OCI-LY1 (cell line): ENCODE measurements around the gene USP36.

Experiments used
- H2AFZ ChIP-seq: fragments of 200-600 bp; sonication (generic), shearing (Covaris generic); 2 replicates; pipeline ENCODE4 v1.6.0; 2014; ENCODE audit warnings: antibody characterized with exemption, mild to moderate bottlenecking, low read length
- H3F3A ChIP-seq: fragments of 200-600 bp; sonication (generic), shearing (Covaris generic); 2 replicates; pipeline ENCODE4 v1.6.0; 2014; ENCODE audit warnings: mild to moderate bottlenecking, antibody characterized with exemption, low read length, moderate library complexity; ENCODE audit not compliant: insufficient read depth
- H3K27ac ChIP-seq: fragments of 200-600 bp; sonication (generic); 2 replicates; pipeline ENCODE4 v1.5.1; 2014; ENCODE audit warnings: low read length, mixed run types, mild to moderate bottlenecking, low read depth; ENCODE audit not compliant: poor library complexity, severe bottlenecking
- H3K27me3 ChIP-seq: fragments of 200-600 bp; sonication (generic); 2 replicates; pipeline ENCODE4 v1.6.0; 2014; ENCODE audit warnings: antibody characterized with exemption, mild to moderate bottlenecking, low read length, moderate library complexity; ENCODE audit not compliant: insufficient read depth
- H3K36me3 ChIP-seq: fragments of 200-600 bp; sonication (generic); 2 replicates; pipeline ENCODE4 v1.6.1; 2014; ENCODE audit warnings: mild to moderate bottlenecking, antibody characterized with exemption, low read length, moderate library complexity, mixed read lengths; ENCODE audit not compliant: insufficient read depth
- H3K4me1 ChIP-seq: fragments of 200-600 bp; sonication (generic); 2 replicates; pipeline ENCODE4 v1.5.1; 2014; ENCODE audit warnings: mild to moderate bottlenecking, low read length, moderate library complexity; ENCODE audit not compliant: insufficient read depth, severe bottlenecking
- H3K4me2 ChIP-seq: fragments of 200-600 bp; sonication (generic), shearing (Covaris generic); 2 replicates; pipeline ENCODE4 v1.6.1; 2014; ENCODE audit warnings: low read length
- H3K4me3 ChIP-seq: fragments of 200-600 bp; sonication (generic); 2 replicates; pipeline ENCODE4 v1.5.1; 2014; ENCODE audit warnings: low read length, low read depth, mild to moderate bottlenecking, mixed read lengths; ENCODE audit not compliant: poor library complexity, severe bottlenecking
- H3K79me2 ChIP-seq: fragments of 200-600 bp; shearing (Covaris generic); 2 replicates; pipeline ENCODE4 v1.6.1; 2016; ENCODE audit warnings: mixed run types, low read length, mixed read lengths; ENCODE audit not compliant: insufficient read depth
- H3K9ac ChIP-seq: fragments of 200-600 bp; sonication (generic), shearing (Covaris generic); 2 replicates; pipeline ENCODE4 v1.6.1; 2014; ENCODE audit warnings: mild to moderate bottlenecking, low read length, mixed read lengths
- H3K9me2 ChIP-seq: fragments of 200-600 bp; sonication (generic), shearing (Covaris generic); 2 replicates; pipeline ENCODE4 v1.6.1; 2014; ENCODE audit warnings: low read depth, mild to moderate bottlenecking, low read length, mixed read lengths
- H3K9me3 ChIP-seq: fragments of 200-600 bp; shearing (Covaris generic); 2 replicates; pipeline ENCODE4 v1.6.1; 2014; ENCODE audit warnings: low read length, mixed read lengths
- H4K20me1 ChIP-seq: fragments of 200-600 bp; sonication (generic), shearing (Covaris generic); 2 replicates; pipeline ENCODE4 v1.6.0; 2016; ENCODE audit warnings: mild to moderate bottlenecking, low read length; ENCODE audit not compliant: insufficient read depth
- EZH2 ChIP-seq: fragments of 200-600 bp; sonication (generic), shearing (Covaris generic); IDR thresholded peaks from 2 replicates; pipeline ENCODE4 v1.8.0; 2017; ENCODE audit warnings: borderline replicate concordance, mixed run types, mild to moderate bottlenecking, antibody characterized with exemption, low read length, moderate library complexity, mixed read lengths
- TF ChIP-seq, protein P1 (sequence below): fragments of 200-600 bp; sonication (generic), shearing (Covaris generic); IDR thresholded peaks from 2 replicates; pipeline ENCODE4 v1.5.1; 2017; ENCODE audit warnings: mild to moderate bottlenecking, antibody characterized with exemption, low read length, moderate library complexity, mixed read lengths

USP36 gene

DNA sequence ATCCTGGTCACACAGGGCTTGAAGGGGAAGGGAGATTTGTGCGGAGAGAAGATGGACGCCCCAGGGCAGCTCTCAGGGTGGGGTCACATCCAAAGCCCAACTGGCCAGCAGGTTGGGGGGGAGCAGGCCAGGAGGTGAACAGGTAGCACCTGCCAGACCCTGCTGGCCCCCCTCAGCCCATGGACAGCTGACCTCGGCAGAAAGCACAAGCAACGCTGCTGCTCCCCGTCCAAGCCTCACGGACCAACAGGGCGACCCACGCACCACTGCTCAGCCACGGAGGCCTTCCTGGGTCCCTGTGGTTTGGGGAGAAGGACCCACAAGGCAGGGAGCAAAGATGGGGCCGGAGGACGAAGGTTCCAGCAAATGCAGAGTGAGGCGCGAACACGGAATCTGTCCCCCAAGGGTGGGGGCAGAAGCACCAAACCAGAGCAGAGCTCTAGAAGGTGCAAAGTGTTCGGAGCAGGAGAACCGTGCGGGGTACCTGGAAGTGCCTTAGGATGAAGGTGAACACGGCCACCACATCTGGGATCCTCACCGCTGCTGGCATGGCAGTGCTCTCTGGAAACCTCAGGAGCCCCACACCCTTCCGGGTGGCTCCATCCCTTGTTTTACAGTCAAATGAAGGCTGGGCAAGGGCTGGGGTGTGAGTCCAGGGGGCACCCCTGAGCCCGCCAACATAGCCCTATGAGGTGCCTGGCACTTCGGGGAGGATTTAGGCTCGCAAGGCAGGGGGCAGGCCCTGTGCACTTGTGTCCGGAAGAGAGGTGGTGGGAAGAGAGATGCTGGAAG, 44.5 kb upstream of the USP36 start:
- no peak overlapping the region for H3K27ac ChIP-seq
- no peaks in the 10 kb centered on the region for H3F3A ChIP-seq
- no peaks in the 10 kb centered on the region for H4K20me1 ChIP-seq
- no peaks in the 10 kb centered on the region for H3K9me2 ChIP-seq
- no peaks in the 10 kb centered on the region for H3K79me2 ChIP-seq
- no peak for TF ChIP-seq EZH2
- TF ChIP-seq, protein P1, sequence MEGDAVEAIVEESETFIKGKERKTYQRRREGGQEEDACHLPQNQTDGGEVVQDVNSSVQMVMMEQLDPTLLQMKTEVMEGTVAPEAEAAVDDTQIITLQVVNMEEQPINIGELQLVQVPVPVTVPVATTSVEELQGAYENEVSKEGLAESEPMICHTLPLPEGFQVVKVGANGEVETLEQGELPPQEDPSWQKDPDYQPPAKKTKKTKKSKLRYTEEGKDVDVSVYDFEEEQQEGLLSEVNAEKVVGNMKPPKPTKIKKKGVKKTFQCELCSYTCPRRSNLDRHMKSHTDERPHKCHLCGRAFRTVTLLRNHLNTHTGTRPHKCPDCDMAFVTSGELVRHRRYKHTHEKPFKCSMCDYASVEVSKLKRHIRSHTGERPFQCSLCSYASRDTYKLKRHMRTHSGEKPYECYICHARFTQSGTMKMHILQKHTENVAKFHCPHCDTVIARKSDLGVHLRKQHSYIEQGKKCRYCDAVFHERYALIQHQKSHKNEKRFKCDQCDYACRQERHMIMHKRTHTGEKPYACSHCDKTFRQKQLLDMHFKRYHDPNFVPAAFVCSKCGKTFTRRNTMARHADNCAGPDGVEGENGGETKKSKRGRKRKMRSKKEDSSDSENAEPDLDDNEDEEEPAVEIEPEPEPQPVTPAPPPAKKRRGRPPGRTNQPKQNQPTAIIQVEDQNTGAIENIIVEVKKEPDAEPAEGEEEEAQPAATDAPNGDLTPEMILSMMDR, result no peak
- H3K27me3 ChIP-seq, result no peaks in the 10 kb centered on the region
- H2AFZ ChIP-seq, result no peak overlapping the region
- H3K4me1 ChIP-seq, result no peaks in the 10 kb centered on the region
- no peak overlapping the region for H3K4me2 ChIP-seq
- no peak overlapping the region for H3K9ac ChIP-seq
- no peaks in the 10 kb centered on the region for H3K9me3 ChIP-seq
- no peak overlapping the region for H3K4me3 ChIP-seq
- H3K36me3 ChIP-seq, result no peaks in the 10 kb centered on the region

DNA sequence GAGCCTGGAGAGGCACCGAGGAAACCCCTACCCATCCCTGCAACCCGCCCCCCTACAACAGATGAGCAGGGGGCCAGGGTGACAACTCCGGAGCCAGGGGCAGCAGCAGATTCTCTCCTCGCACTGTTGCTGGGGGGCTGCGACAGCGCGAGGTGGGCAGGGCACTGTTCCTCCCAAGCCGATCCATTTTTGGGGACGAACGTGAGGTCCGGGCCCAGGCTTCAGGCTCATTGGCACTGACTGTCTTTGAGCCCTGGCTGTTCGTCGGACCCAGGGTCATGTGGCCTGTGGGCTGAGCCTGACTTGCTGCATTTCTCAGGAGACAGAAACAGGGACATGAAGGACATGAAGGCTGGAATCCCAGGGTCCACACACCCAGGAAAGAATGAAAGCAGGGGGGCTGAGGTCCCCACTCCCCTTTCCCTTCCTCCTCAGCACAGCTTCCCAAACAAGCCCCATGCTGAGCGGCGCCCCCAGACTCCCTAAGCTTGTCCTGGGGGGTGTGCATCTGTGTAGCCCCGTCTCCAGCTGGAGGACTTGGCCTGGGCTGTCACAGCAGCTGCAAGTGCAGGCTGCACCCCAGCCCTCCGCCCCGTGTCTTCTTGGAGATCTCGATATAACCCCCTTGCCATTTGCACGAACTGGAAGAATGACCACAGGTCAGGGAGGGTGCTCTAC, 43.7 kb upstream of the USP36 start:
- Histone ChIP-seq H3K4me3 (no peak overlapping the region), H3K9me2 (no peaks in the 10 kb centered on the region), H3F3A (no peaks in the 10 kb centered on the region), H3K4me2 (no peak overlapping the region), H3K36me3 (no peaks in the 10 kb centered on the region), H3K9me3 (no peaks in the 10 kb centered on the region), H3K79me2 (no peaks in the 10 kb centered on the region), H3K4me1 (no peaks in the 10 kb centered on the region), H3K27me3 (no peaks in the 10 kb centered on the region; the same call in 1 of the 2 replicates), H3K9ac (no peak overlapping the region), H4K20me1 (no peaks in the 10 kb centered on the region), H3K27ac (no peak overlapping the region), H2AFZ (no peak overlapping the region)
- TF ChIP-seq, protein P1, result no peak
- TF ChIP-seq EZH2, result no peak

- TF ChIP-seq, protein P1, result no peak
- TF ChIP-seq EZH2, result no peak
- Histone ChIP-seq H3K4me1 (no peaks in the 10 kb centered on the region), H3K36me3 (no peaks in the 10 kb centered on the region), H3K79me2 (no peaks in the 10 kb centered on the region), H3K4me2 (no peak overlapping the region), H3K9me3 (no peaks in the 10 kb centered on the region), H3K9me2 (no peaks in the 10 kb centered on the region), H3K27me3 (no peaks in the 10 kb centered on the region; the same call in none of the 2 replicates), H3K27ac (no peak overlapping the region), H4K20me1 (no peaks in the 10 kb centered on the region), H3F3A (no peaks in the 10 kb centered on the region), H2AFZ (no peak overlapping the region), H3K9ac (no peak overlapping the region), H3K4me3 (no peak overlapping the region)
Observed at GRCh38 chr17:78883533-78884131, 43.0 kb upstream of the USP36 start.
